ENCODE measurements around the gene NUDT16L1.
A peak's percentile ranks its signal among the peaks of the same experiment; 100 is the strongest.

The NUDT16L1 gene

GRCh38 chr16:4693296-4693955 is at the start of gene NUDT16L1:
Gene NUDT16L1, plus strand, starts transcription at chr16:4693562. Its CDS starts 165 bp downstream, at chr16:4693727.
- DNase-seq = peak; percentile 88

- DNase-seq = no peak
These were observed 46.4 kb upstream of the NUDT16L1 start for GRCh38 chr16:4646773-4647643.

- DNase-seq = no peak
These were observed 45.8 kb upstream of the NUDT16L1 start for GRCh38 chr16:4647644-4647980.

- DNase-seq = no peak
These were observed 44.4 kb upstream of the NUDT16L1 start for GRCh38 chr16:4648917-4649316.

GRCh38 chr16:4649744-4650442 is 43.5 kb upstream of the NUDT16L1 start:
- DNase-seq = no peak

- peak; percentile 9 for DNase-seq
These were observed 42.8 kb upstream of the NUDT16L1 start for GRCh38 chr16:4650443-4651074.

- no peak for DNase-seq
These were observed 41.5 kb upstream of the NUDT16L1 start for GRCh38 chr16:4651827-4652226.

- no peak for DNase-seq
These were observed 40.8 kb upstream of the NUDT16L1 start for GRCh38 chr16:4652561-4652960.

GRCh38 chr16:4654011-4654963 is 39.1 kb upstream of the NUDT16L1 start:
- DNase-seq = no peak

- no peak for DNase-seq
These were observed 38.3 kb upstream of the NUDT16L1 start for GRCh38 chr16:4654964-4655590.

GRCh38 chr16:4655801-4656200 is 37.6 kb upstream of the NUDT16L1 start:
- no peak for DNase-seq

- DNase-seq = no peak
These were observed 37.1 kb upstream of the NUDT16L1 start for GRCh38 chr16:4656221-4656620.

- no peak for DNase-seq
These were observed 36.4 kb upstream of the NUDT16L1 start for GRCh38 chr16:4656695-4657686.

GRCh38 chr16:4659363-4660353 is 33.7 kb upstream of the NUDT16L1 start:
- DNase-seq = no peak

- no peak for DNase-seq
These were observed 32.8 kb upstream of the NUDT16L1 start for GRCh38 chr16:4660454-4661007.

- DNase-seq = no peak
These were observed 31.7 kb upstream of the NUDT16L1 start for GRCh38 chr16:4661661-4662060.

- DNase-seq = no peak
These were observed 29.9 kb upstream of the NUDT16L1 start for GRCh38 chr16:4663465-4663776.

GRCh38 chr16:4663777-4664465 is 29.4 kb upstream of the NUDT16L1 start:
- no peak for DNase-seq

Data from SHP77 treated with DMSO at 0.1 percent for 48 hours (cell line).